Activated CD4-positive, alpha-beta T cell treated with anti-CD3 and anti-CD28 coated beads, Interleukin-2, amount 10 ng/mL, durations not matched to agents 24 days and 14 days (primary cell): ENCODE measurements around the gene DVL1. TPM values are rescaled to one million over a fixed set of nuclear protein-coding genes. Genes with fewer than 3 reads are reported as not detected.

ENCODE experiments used
- DNase-seq: peaks from one replicate; pipeline ENCODE4 v3.0.0; 2022
- H3K27ac Mint-ChIP-seq: one replicate; pipeline ENCODE4 v1.8.0; 2022; ENCODE audit warnings: mild to moderate bottlenecking, mixed read lengths
- H3K27me3 Mint-ChIP-seq: one replicate; pipeline ENCODE4 v1.8.0; 2022; ENCODE audit warnings: mixed read lengths
- H3K36me3 Mint-ChIP-seq: one replicate; pipeline ENCODE4 v1.8.0; 2022; ENCODE audit warnings: low read depth, mild to moderate bottlenecking, mixed read lengths
- H3K4me1 Mint-ChIP-seq: one replicate; pipeline ENCODE4 v1.8.0; 2021; ENCODE audit warnings: mixed read lengths
- H3K4me3 Mint-ChIP-seq: one replicate; pipeline ENCODE4 v1.8.0; 2022; ENCODE audit warnings: mild to moderate bottlenecking, moderate library complexity, mixed read lengths
- H3K9me3 Mint-ChIP-seq: one replicate; pipeline ENCODE4 v1.8.0; 2021; ENCODE audit warnings: mixed read lengths
- intact Hi-C: fragments of 100-400 bp; cut with micrococcal nuclease; formaldehyde crosslinking; loops from one replicate; pipeline ENCODE4 v1.15.1; 2023
- total RNA-seq: library from RNA; stranded (reverse); gene quantifications from 2 replicates; pipeline ENCODE4 v1.2.3, GENCODE V29; 2022

Gene DVL1
- total RNA-seq, 1 donor from 2014 or later: 65.9 TPM

DNA sequence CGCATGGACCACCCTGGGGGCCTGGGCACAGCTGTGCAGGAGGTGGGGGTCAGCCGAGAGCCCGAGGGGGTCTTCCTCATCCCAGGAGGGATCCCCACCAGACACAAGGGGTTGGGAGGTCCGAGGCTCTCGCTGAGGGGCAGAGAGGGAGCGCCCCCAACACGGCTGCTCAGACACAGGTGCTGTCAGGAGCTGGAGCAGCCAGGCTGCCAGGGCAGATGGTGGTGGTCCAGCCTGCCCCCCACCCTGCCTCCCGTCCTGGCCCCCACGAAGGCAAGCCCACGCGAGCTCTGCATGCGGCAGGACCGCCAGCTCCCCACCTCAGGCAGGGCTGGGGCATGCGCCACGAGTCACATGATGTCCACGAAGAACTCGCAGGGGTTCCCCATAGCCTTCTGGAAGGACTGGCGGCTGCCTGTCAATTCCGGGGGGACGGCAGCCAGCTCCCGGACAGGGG lies 13.4 kb downstream of the DVL1 start:
- intact Hi-C loops: no loop called here
- Mint-ChIP-seq H3K4me3 (no peak overlapping the region), H3K9me3 (no peaks in the 10 kb centered on the region), H3K27ac (no peak overlapping the region), H3K36me3 (peaks cover 21% of the 10 kb centered on the region), H3K4me1 (no peaks in the 10 kb centered on the region), H3K27me3 (no peaks in the 10 kb centered on the region)
- DNase-seq: no peak

DNA sequence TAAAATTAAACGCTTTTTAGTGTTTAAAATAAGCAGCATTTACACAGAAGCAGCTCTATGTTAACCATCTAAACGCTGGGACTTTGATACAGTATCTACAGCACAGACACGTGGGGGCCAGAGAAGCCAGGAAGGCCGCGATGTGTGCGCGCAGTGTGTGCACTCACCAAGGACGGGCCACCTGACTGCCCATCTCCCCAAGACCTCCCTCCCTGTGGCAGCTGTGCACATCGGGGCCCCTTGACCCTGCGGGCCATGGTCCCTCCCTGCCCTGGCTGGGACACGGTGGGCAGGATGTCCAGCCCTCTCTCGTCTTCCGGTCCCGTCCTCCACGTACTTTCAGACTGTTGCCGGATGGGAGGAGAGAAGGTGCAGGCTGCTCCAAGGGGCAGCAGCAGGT lies 13.9 kb downstream of the DVL1 start:
- Mint-ChIP-seq H3K27ac (no peak overlapping the region), H3K4me3 (no peak overlapping the region), H3K36me3 (peaks cover 16% of the 10 kb centered on the region), H3K4me1 (no peaks in the 10 kb centered on the region), H3K9me3 (no peaks in the 10 kb centered on the region), H3K27me3 (no peaks in the 10 kb centered on the region)
- no peak for DNase-seq
- intact Hi-C loops: no loop called here

DNA sequence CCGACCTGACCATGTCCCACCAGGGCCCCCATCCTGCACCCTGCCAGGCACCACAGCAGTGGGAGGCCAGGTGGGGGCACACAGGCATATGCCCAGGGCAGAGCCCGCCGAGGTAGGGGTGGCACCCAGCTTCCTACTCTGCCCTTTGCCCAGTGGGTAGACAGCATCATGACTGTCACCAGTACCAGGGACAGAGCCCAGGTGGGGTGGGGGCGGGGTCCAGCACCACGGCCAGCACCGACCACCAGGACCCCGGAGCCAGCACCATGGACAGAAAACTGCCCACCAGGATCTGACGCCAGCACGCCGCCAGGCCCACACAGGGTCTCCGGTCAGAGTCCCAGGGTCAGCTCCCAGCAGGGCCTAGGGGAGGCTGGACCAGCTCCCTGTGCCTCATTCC lies 14.4 kb downstream of the DVL1 start:
- Mint-ChIP-seq H3K36me3 (peaks cover 11% of the 10 kb centered on the region), H3K4me3 (no peak overlapping the region), H3K4me1 (peaks cover under 1% of the 10 kb centered on the region), H3K27me3 (no peaks in the 10 kb centered on the region), H3K9me3 (no peaks in the 10 kb centered on the region), H3K27ac (no peak overlapping the region)
- intact Hi-C loops: no loop called here
- DNase-seq: no peak

DNA sequence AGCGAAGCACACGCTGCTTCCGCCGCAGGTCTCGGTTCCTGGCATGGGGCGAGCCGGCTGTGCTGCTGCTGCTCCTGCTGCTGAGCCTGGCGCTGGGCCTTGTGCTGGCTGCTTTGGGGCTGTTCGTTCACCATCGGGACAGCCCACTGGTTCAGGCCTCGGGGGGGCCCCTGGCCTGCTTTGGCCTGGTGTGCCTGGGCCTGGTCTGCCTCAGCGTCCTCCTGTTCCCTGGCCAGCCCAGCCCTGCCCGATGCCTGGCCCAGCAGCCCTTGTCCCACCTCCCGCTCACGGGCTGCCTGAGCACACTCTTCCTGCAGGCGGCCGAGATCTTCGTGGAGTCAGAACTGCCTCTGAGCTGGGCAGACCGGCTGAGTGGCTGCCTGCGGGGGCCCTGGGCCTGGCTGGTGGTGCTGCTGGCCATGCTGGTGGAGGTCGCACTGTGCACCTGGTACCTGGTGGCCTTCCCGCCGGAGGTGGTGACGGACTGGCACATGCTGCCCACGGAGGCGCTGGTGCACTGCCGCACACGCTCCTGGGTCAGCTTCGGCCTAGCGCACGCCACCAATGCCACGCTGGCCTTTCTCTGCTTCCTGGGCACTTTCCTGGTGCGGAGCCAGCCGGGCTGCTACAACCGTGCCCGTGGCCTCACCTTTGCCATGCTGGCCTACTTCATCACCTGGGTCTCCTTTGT lies 15.5 kb downstream of the DVL1 start:
- peaks cover 6% of the 10 kb centered on the region for H3K36me3 Mint-ChIP-seq
- peaks cover 2% of the 10 kb centered on the region for H3K4me1 Mint-ChIP-seq
- intact Hi-C loops: no loop called here
- no peak for DNase-seq
- no peaks in the 10 kb centered on the region for H3K27me3 Mint-ChIP-seq
- H3K4me3 Mint-ChIP-seq: no peak overlapping the region
- no peak overlapping the region for H3K27ac Mint-ChIP-seq
- H3K9me3 Mint-ChIP-seq: no peaks in the 10 kb centered on the region

DNA sequence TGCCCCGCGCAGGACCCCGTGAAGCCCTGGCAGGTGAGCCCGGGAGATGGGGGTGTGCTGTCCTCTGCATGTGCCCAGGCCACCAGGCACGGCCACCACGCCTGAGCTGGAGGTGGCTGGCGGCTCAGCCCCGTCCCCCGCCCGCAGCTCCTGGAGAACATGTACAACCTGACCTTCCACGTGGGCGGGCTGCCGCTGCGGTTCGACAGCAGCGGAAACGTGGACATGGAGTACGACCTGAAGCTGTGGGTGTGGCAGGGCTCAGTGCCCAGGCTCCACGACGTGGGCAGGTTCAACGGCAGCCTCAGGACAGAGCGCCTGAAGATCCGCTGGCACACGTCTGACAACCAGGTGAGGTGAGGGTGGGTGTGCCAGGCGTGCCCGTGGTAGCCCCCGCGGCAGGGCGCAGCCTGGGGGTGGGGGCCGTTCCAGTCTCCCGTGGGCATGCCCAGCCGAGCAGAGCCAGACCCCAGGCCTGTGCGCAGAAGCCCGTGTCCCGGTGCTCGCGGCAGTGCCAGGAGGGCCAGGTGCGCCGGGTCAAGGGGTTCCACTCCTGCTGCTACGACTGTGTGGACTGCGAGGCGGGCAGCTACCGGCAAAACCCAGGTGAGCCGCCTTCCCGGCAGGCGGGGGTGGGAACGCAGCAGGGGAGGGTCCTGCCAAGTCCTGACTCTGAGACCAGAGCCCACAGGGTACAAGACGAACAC lies 16.3 kb downstream of the DVL1 start:
- Mint-ChIP-seq H3K4me3 (no peak overlapping the region), H3K9me3 (no peaks in the 10 kb centered on the region), H3K4me1 (peaks cover 2% of the 10 kb centered on the region), H3K36me3 (peaks cover 2% of the 10 kb centered on the region), H3K27me3 (no peaks in the 10 kb centered on the region), H3K27ac (no peak overlapping the region)
- intact Hi-C loops: no loop called here
- no peak for DNase-seq

DNA sequence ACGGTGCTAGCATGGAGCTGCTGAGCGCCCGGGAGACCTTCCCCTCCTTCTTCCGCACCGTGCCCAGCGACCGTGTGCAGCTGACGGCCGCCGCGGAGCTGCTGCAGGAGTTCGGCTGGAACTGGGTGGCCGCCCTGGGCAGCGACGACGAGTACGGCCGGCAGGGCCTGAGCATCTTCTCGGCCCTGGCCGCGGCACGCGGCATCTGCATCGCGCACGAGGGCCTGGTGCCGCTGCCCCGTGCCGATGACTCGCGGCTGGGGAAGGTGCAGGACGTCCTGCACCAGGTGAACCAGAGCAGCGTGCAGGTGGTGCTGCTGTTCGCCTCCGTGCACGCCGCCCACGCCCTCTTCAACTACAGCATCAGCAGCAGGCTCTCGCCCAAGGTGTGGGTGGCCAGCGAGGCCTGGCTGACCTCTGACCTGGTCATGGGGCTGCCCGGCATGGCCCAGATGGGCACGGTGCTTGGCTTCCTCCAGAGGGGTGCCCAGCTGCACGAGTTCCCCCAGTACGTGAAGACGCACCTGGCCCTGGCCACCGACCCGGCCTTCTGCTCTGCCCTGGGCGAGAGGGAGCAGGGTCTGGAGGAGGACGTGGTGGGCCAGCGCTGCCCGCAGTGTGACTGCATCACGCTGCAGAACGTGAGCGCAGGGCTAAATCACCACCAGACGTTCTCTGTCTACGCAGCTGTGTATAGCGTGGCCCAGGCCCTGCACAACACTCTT lies 17.0 kb downstream of the DVL1 start:
- Mint-ChIP-seq H3K27ac (no peak overlapping the region), H3K4me1 (peaks cover 2% of the 10 kb centered on the region), H3K4me3 (no peak overlapping the region), H3K9me3 (no peaks in the 10 kb centered on the region), H3K36me3 (no peaks in the 10 kb centered on the region), H3K27me3 (no peaks in the 10 kb centered on the region)
- no peak for DNase-seq
- intact Hi-C loops: no loop called here

DNA sequence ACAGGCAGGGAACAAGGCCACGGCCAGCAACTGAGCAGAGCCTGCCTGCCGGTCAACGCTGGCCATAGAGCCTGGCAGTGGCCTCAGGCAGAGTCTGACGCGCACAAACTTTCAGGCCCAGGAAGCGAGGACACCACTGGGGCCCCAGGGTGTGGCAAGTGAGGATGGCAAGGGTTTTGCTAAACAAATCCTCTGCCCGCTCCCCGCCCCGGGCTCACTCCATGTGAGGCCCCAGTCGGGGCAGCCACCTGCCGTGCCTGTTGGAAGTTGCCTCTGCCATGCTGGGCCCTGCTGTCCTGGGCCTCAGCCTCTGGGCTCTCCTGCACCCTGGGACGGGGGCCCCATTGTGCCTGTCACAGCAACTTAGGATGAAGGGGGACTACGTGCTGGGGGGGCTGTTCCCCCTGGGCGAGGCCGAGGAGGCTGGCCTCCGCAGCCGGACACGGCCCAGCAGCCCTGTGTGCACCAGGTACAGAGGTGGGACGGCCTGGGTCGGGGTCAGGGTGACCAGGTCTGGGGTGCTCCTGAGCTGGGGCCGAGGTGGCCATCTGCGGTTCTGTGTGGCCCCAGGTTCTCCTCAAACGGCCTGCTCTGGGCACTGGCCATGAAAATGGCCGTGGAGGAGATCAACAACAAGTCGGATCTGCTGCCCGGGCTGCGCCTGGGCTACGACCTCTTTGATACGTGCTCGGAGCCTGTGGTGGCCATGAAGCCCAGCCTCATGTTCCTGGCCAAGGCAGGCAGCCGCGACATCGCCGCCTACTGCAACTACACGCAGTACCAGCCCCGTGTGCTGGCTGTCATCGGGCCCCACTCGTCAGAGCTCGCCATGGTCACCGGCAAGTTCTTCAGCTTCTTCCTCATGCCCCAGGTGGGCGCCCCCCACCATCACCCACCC lies 17.9 kb downstream of the DVL1 start, which contains the start of gene TAS1R3:
TAS1R3 (plus strand) TSS at position 213 of the 898 bp plus-strand sequence; CDS start at position 279, 66 bp downstream.
- Mint-ChIP-seq H3K4me1 (peaks cover 2% of the 10 kb centered on the region), H3K36me3 (no peaks in the 10 kb centered on the region), H3K4me3 (no peak within 1 kb of the TSS), H3K27me3 (no peaks in the 10 kb centered on the region), H3K27ac (no peak within 1 kb of the TSS), H3K9me3 (no peaks in the 10 kb centered on the region)
- DNase-seq: no peak
- intact Hi-C loops: no loop called here

DNA sequence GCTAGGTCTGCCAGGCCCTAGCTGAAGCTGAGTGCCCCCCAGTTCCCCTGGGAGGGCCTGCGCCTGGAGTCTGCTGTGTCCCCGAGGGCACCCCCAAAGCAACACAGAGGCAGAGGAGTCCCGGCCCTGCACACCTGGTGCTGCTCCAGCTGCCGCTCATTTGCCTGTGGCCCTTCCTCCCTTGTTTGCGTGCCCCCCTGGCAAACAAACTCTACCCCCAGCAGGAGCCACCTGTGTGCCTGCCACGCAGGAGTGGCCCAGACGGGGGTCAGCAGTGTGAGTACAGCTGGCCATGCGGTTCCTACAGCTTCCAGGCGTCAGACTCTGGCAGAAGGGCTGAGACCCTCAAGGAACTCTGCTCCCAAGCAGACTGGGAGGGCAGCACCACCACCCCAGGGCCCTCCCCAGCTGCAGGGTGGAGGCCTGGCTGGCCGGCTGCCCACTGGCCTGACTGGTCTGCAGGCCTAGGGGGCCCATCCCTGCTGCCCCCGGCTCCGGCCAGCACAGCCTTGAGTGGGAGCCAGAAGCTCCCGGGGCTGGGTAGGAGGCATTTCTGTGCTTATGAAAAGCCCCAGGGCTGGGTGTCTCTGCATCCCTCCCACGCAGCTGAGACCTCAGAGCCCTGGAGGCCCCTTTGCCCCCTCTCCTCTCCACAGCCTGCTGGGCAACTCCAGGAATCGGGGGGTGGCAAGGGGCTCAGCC lies 18.7 kb downstream of the DVL1 start:
- Mint-ChIP-seq H3K36me3 (peaks cover 1% of the 10 kb centered on the region), H3K27ac (no peak overlapping the region), H3K4me3 (no peak overlapping the region), H3K4me1 (peaks cover 6% of the 10 kb centered on the region), H3K27me3 (no peaks in the 10 kb centered on the region), H3K9me3 (no peaks in the 10 kb centered on the region)
- intact Hi-C loops: no loop called here
- no peak for DNase-seq

DNA sequence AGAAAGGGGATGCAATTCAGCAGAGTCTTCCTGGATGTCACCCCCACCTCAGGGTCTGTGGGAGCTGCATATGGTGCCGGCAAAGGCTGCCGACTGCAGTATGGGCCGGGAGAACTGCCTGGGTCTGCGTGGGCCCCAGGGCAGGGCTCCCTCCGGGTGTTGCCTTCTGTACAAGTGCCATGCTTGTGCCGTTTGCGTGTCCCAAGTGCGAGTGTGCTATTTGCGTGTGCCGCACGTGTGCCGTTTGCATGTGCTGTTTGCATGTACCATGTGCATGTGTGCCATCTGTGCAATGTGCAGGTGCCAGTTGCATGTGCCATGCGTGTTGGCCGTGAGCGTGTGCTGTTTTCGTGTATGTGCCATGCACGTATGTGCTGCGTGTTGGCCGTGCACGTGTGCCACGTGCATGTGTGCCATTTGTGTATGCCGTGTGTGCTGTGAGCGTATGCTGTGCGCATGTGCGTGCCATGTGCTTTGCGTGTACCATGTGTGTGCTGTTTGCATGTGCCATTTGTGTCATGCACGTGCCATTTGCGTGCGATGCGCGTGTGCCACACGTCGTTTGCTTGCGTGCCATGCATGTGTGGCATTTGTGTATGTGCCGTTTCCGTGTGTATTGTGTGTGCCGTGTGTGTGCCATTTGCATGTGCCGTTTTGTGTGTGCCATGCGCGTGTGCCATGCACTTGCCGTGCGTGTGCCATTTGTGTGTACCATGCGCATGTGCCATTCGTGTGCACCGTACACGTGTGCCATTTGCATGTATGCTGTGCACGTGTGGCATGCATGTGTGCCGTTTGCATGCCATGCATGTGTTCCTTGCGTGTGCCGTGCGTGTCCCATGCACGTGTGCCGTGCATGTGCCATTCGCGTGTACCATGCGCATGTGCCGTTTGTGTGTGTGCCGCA lies 19.7 kb downstream of the DVL1 start:
- Mint-ChIP-seq H3K27me3 (no peaks in the 10 kb centered on the region), H3K36me3 (peaks cover 1% of the 10 kb centered on the region), H3K9me3 (no peaks in the 10 kb centered on the region), H3K4me1 (peaks cover 6% of the 10 kb centered on the region), H3K4me3 (no peak overlapping the region), H3K27ac (no peak overlapping the region)
- intact Hi-C loops: no loop called here
- no peak for DNase-seq

DNA sequence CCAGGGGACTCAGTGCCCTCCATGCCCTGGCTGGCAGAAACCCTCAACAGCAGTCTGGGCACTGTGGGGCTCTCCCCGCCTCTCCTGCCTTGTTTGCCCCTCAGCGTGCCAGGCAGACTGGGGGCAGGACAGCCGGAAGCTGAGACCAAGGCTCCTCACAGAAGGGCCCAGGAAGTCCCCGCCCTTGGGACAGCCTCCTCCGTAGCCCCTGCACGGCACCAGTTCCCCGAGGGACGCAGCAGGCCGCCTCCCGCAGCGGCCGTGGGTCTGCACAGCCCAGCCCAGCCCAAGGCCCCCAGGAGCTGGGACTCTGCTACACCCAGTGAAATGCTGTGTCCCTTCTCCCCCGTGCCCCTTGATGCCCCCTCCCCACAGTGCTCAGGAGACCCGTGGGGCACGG lies 21.0 kb downstream of the DVL1 start:
- Mint-ChIP-seq H3K27me3 (no peaks in the 10 kb centered on the region), H3K36me3 (peaks cover 7% of the 10 kb centered on the region), H3K9me3 (no peaks in the 10 kb centered on the region), H3K4me3 (no peak overlapping the region), H3K27ac (no peak overlapping the region), H3K4me1 (peaks cover 11% of the 10 kb centered on the region)
- intact Hi-C loops: no loop called here
- no peak for DNase-seq

DNA sequence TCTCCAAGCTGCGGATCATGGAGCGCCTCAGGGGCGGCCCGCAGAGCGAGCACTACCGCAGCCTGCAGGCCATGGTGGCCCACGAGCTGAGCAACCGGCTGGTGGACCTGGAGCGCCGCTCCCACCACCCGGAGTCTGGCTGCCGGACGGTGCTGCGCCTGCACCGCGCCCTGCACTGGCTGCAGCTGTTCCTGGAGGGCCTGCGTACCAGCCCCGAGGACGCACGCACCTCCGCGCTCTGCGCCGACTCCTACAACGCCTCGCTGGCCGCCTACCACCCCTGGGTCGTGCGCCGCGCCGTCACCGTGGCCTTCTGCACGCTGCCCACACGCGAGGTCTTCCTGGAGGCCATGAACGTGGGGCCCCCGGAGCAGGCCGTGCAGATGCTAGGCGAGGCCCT lies 21.9 kb downstream of the DVL1 start:
- intact Hi-C loops: no loop called here
- no peak for DNase-seq
- Mint-ChIP-seq H3K27ac (no peak overlapping the region), H3K36me3 (peaks cover 9% of the 10 kb centered on the region), H3K27me3 (no peaks in the 10 kb centered on the region), H3K4me1 (peaks cover 16% of the 10 kb centered on the region), H3K4me3 (peak overlapping the region; percentile 40), H3K9me3 (no peaks in the 10 kb centered on the region)

DNA sequence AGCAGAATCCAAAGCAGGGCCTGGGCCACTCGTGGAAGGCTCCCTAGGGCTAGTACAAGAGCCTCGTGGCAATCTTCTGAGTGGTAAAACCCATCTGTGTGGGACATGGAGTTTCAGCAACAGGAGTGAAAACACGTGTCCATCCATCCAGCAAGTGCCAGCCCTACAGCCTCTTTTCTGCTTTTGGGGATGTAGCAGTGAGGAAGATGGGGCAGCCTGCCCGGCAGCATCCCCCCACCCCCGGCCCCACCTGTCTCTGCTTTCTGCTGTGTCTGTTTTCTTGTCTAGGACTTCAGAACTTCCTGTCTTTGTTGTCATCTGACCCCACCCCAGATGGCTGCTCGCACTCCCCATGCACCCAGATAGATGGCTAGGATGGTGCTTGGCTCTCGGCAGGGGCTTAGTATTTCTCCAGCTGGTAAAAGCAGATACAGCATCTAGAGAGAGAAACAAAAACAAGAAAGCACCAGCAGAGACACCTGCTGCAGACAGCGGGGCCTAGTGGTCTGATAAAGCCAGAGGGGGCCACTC lies 23.1 kb downstream of the DVL1 start:
- intact Hi-C loops: no loop called here
- Mint-ChIP-seq H3K27me3 (no peaks in the 10 kb centered on the region), H3K4me1 (peaks cover 20% of the 10 kb centered on the region), H3K36me3 (peaks cover 13% of the 10 kb centered on the region), H3K9me3 (no peaks in the 10 kb centered on the region), H3K4me3 (peak overlapping the region; percentile 77), H3K27ac (no peak overlapping the region)
- no peak for DNase-seq
